Measurements from ENCODE around the gene ACTL7B.

GRCh38 chr9:108854094-108854493 lies 1.7 kb downstream of the ACTL7B start:
- no peak for TF ChIP-seq CTCF (IDR thresholded peaks at IDR 0.05)
- no peak for TF ChIP-seq POLR2AphosphoS5 (IDR thresholded peaks at IDR 0.05)
- no peak for TF ChIP-seq POLR2A (IDR thresholded peaks at IDR 0.05; ENCODE audit: low read depth)
